KMS-11 (cell line): ENCODE data around the gene MMP17.

Experiments
- H2AFZ ChIP-seq: fragments of 200-600 bp; sonication (generic); 2 replicates; pipeline ENCODE4 v1.6.1; 2016; ENCODE audit warnings: antibody characterized with exemption, mixed run types, low read depth
- H3K27ac ChIP-seq: fragments of 200-600 bp; sonication (generic); 2 replicates; pipeline ENCODE4 v1.6.1; 2016; ENCODE audit warnings: mild to moderate bottlenecking, mixed run types
- H3K27me3 ChIP-seq: fragments of 200-600 bp; sonication (generic); 2 replicates; pipeline ENCODE4 v1.6.1; 2017; ENCODE audit warnings: mild to moderate bottlenecking, low read depth, mixed run types, moderate library complexity; ENCODE audit not compliant: insufficient read depth
- H3K36me3 ChIP-seq: fragments of 200-600 bp; sonication (generic); 2 replicates; pipeline ENCODE4 v1.6.1; 2017; ENCODE audit warnings: mild to moderate bottlenecking, mixed run types; ENCODE audit not compliant: insufficient read depth
- H3K4me1 ChIP-seq: fragments of 200-600 bp; sonication (generic); 2 replicates; pipeline ENCODE4 v1.6.1; 2016; ENCODE audit warnings: mild to moderate bottlenecking, low read depth, mixed run types; ENCODE audit not compliant: poor library complexity, severe bottlenecking
- H3K4me2 ChIP-seq: fragments of 200-600 bp; sonication (generic); 2 replicates; pipeline ENCODE4 v1.7.0; 2016; ENCODE audit warnings: mild to moderate bottlenecking, mixed run types
- H3K4me3 ChIP-seq: fragments of 200-600 bp; sonication (generic); IDR thresholded peaks from 2 replicates; pipeline ENCODE4 v1.6.1; 2017; ENCODE audit warnings: low read depth, low read length, mixed read lengths; ENCODE audit not compliant: insufficient read depth
- H3K79me2 ChIP-seq: fragments of 200-600 bp; sonication (generic); 2 replicates; pipeline ENCODE4 v1.6.1; 2016; ENCODE audit warnings: low read depth, mixed run types; ENCODE audit not compliant: insufficient read depth
- H3K9ac ChIP-seq: fragments of 200-600 bp; sonication (generic); 2 replicates; pipeline ENCODE4 v1.6.1; 2016; ENCODE audit warnings: mild to moderate bottlenecking, mixed run types
- H4K20me1 ChIP-seq: fragments of 200-600 bp; sonication (generic); 2 replicates; pipeline ENCODE4 v1.6.1; 2016; ENCODE audit warnings: mild to moderate bottlenecking, mixed run types; ENCODE audit not compliant: insufficient read depth
- CTCF ChIP-seq: fragments of 200-600 bp; sonication (generic); conservative IDR thresholded peaks from 2 replicates; pipeline ENCODE4 v1.6.1; 2017; ENCODE audit warnings: low read depth, mild to moderate bottlenecking, antibody characterized with exemption, low read length, moderate library complexity, mixed read lengths

The MMP17 gene

GRCh38 chr12:131784909-131785762 lies 43.1 kb upstream of the MMP17 start:
- no peak for TF ChIP-seq CTCF
- Histone ChIP-seq H3K9ac (no peak overlapping the region), H3K27ac (no peak overlapping the region), H3K36me3 (no peaks in the 10 kb centered on the region), H3K27me3 (no peaks in the 10 kb centered on the region), H3K79me2 (no peaks in the 10 kb centered on the region), H2AFZ (no peak overlapping the region), H3K4me3 (no peak overlapping the region), H4K20me1 (no peaks in the 10 kb centered on the region), H3K4me2 (no peak overlapping the region), H3K4me1 (no peaks in the 10 kb centered on the region)

GRCh38 chr12:131785763-131786330 lies 42.3 kb upstream of the MMP17 start:
- H3K27ac ChIP-seq: no peak overlapping the region
- no peaks in the 10 kb centered on the region for H3K4me1 ChIP-seq
- H3K4me2 ChIP-seq: no peak overlapping the region
- no peaks in the 10 kb centered on the region for H3K36me3 ChIP-seq
- no peaks in the 10 kb centered on the region for H3K27me3 ChIP-seq
- H3K79me2 ChIP-seq: no peaks in the 10 kb centered on the region
- no peak overlapping the region for H3K9ac ChIP-seq
- TF ChIP-seq CTCF: no peak
- H3K4me3 ChIP-seq: no peak overlapping the region
- H2AFZ ChIP-seq: no peak overlapping the region
- H4K20me1 ChIP-seq: no peaks in the 10 kb centered on the region

GRCh38 chr12:131786331-131786730 lies 41.9 kb upstream of the MMP17 start:
- no peak overlapping the region for H3K9ac ChIP-seq
- no peak overlapping the region for H3K4me2 ChIP-seq
- H3K79me2 ChIP-seq: no peaks in the 10 kb centered on the region
- H3K4me1 ChIP-seq: no peaks in the 10 kb centered on the region
- H3K27me3 ChIP-seq: no peaks in the 10 kb centered on the region
- no peak for TF ChIP-seq CTCF
- no peak overlapping the region for H3K27ac ChIP-seq
- no peaks in the 10 kb centered on the region for H3K36me3 ChIP-seq
- no peak overlapping the region for H2AFZ ChIP-seq
- H4K20me1 ChIP-seq: no peaks in the 10 kb centered on the region
- no peak overlapping the region for H3K4me3 ChIP-seq

GRCh38 chr12:131787143-131787660 lies 41.0 kb upstream of the MMP17 start:
- H3K36me3 ChIP-seq: no peaks in the 10 kb centered on the region
- no peak overlapping the region for H2AFZ ChIP-seq
- no peaks in the 10 kb centered on the region for H3K4me1 ChIP-seq

More at GRCh38 chr12:131787143-131787660, 41.0 kb upstream of the MMP17 start:
- Histone ChIP-seq H4K20me1 (no peaks in the 10 kb centered on the region), H3K9ac (no peak overlapping the region), H3K27ac (no peak overlapping the region), H3K79me2 (no peaks in the 10 kb centered on the region), H3K4me2 (no peak overlapping the region), H3K27me3 (no peaks in the 10 kb centered on the region), H3K4me3 (no peak overlapping the region)
- no peak for TF ChIP-seq CTCF
